ENCODE measurements around the gene TEX29.

The TEX29 gene

GRCh38 chr13:111342721-111343120 is 22.3 kb downstream of the TEX29 start:
- Mint-ChIP-seq H3K27ac (no peak overlapping the region), H3K4me1 (peaks cover 13% of the 10 kb centered on the region), H3K4me3 (no peak overlapping the region), H3K9me3 (no peaks in the 10 kb centered on the region), H3K27me3 (ENCODE audit: low read depth) (no peaks in the 10 kb centered on the region), H3K36me3 (ENCODE audit: low read depth) (peaks cover 4% of the 10 kb centered on the region)
- TF ChIP-seq CTCF (IDR thresholded peaks at IDR 0.05; ENCODE audit: unreplicated experiment in 3 of 3): no peak

GRCh38 chr13:111343186-111343805 is 22.9 kb downstream of the TEX29 start:
- H3K36me3 Mint-ChIP-seq (ENCODE audit: low read depth): peaks cover 4% of the 10 kb centered on the region
- no peak overlapping the region for H3K4me3 Mint-ChIP-seq
- H3K9me3 Mint-ChIP-seq: peaks cover under 1% of the 10 kb centered on the region
- no peaks in the 10 kb centered on the region for H3K27me3 Mint-ChIP-seq (ENCODE audit: low read depth)
- H3K4me1 Mint-ChIP-seq: peaks cover 13% of the 10 kb centered on the region
- no peak overlapping the region for H3K27ac Mint-ChIP-seq
- TF ChIP-seq CTCF (IDR thresholded peaks at IDR 0.05; ENCODE audit: unreplicated experiment in 3 of 3): no peak

GRCh38 chr13:111344471-111345191 is 24.2 kb downstream of the TEX29 start:
- Mint-ChIP-seq H3K4me3 (no peak overlapping the region), H3K27me3 (ENCODE audit: low read depth) (no peaks in the 10 kb centered on the region), H3K27ac (no peak overlapping the region), H3K4me1 (peaks cover 13% of the 10 kb centered on the region), H3K36me3 (ENCODE audit: low read depth) (no peaks in the 10 kb centered on the region), H3K9me3 (peaks cover 2% of the 10 kb centered on the region)
- peak; percentile 17 to 38 (median 26) for TF ChIP-seq CTCF (IDR thresholded peaks at IDR 0.05; ENCODE audit: unreplicated experiment in 3 of 3)

GRCh38 chr13:111345682-111346081 is 25.2 kb downstream of the TEX29 start:
- no peak overlapping the region for H3K27ac Mint-ChIP-seq
- no peak for TF ChIP-seq CTCF (IDR thresholded peaks at IDR 0.05; ENCODE audit: unreplicated experiment in 3 of 3)
- H3K4me1 Mint-ChIP-seq: peaks cover 13% of the 10 kb centered on the region
- H3K9me3 Mint-ChIP-seq: peaks cover 2% of the 10 kb centered on the region
- H3K4me3 Mint-ChIP-seq: no peak overlapping the region
- H3K27me3 Mint-ChIP-seq (ENCODE audit: low read depth): no peaks in the 10 kb centered on the region
- H3K36me3 Mint-ChIP-seq (ENCODE audit: low read depth): no peaks in the 10 kb centered on the region

GRCh38 chr13:111346101-111346680 is 25.7 kb downstream of the TEX29 start:
- H3K4me3 Mint-ChIP-seq: no peak overlapping the region

More at GRCh38 chr13:111346101-111346680, 25.7 kb downstream of the TEX29 start:
- Mint-ChIP-seq H3K4me1 (peaks cover 13% of the 10 kb centered on the region), H3K36me3 (ENCODE audit: low read depth) (no peaks in the 10 kb centered on the region), H3K9me3 (peaks cover 2% of the 10 kb centered on the region), H3K27ac (no peak overlapping the region), H3K27me3 (ENCODE audit: low read depth) (no peaks in the 10 kb centered on the region)
- no peak for TF ChIP-seq CTCF (IDR thresholded peaks at IDR 0.05; ENCODE audit: unreplicated experiment in 3 of 3)

Measured in nephron (organoid).